HepG2 (cell line): ENCODE data around the gene GRAP. TPM values are rescaled to one million over a fixed set of nuclear protein-coding genes. Genes with fewer than 3 reads are reported as not detected.

Experiments used
- ETV6 ChIP-seq: sonication (generic); formaldehyde crosslinking; conservative IDR thresholded peaks from 2 replicates; pipeline ENCODE4 v1.4.0; 2020; ENCODE audit warnings: missing genetic modification reagents
- GFI1 ChIP-seq: sonication (generic); formaldehyde crosslinking; IDR thresholded peaks from 2 replicates; pipeline ENCODE4 v1.5.0; 2020; ENCODE audit warnings: missing genetic modification reagents, mild to moderate bottlenecking, borderline replicate concordance
- MAFF ChIP-seq: IDR thresholded peaks from 2 replicates; pipeline ENCODE4 v1.6.1; 2011; ENCODE audit warnings: low read depth, low read length, improper control_type of control experiment
- NCOA2 ChIP-seq: sonication (generic); formaldehyde crosslinking; IDR thresholded peaks from 2 replicates; pipeline ENCODE4 v1.8.0; 2022; ENCODE audit warnings: inconsistent platforms
- SALL1 ChIP-seq: sonication (generic); formaldehyde crosslinking; IDR thresholded peaks from 2 replicates; pipeline ENCODE4 v1.8.0; 2022; ENCODE audit warnings: mild to moderate bottlenecking, missing genetic modification reagents
- SP140L ChIP-seq: sonication (generic); formaldehyde crosslinking; IDR thresholded peaks from 2 replicates; pipeline ENCODE4 v1.4.0; 2020; ENCODE audit warnings: missing genetic modification reagents, borderline replicate concordance
- SRSF4 ChIP-seq: fragments of 200-400 bp; formaldehyde crosslinking; IDR thresholded peaks from one replicate; pipeline ENCODE4 v1.6.1; 2018; ENCODE audit warnings: mild to moderate bottlenecking, low read depth, low read length, moderate library complexity; ENCODE audit not compliant: poor library complexity, severe bottlenecking
- TARDBP ChIP-seq: sonication (generic); formaldehyde crosslinking; IDR thresholded peaks from 2 replicates; pipeline ENCODE4 v1.8.0; 2022; ENCODE audit warnings: mild to moderate bottlenecking, missing genetic modification reagents
- TCF7 ChIP-seq: sonication (generic); IDR thresholded peaks from 2 replicates; pipeline ENCODE4 v1.6.1; 2016; ENCODE audit warnings: antibody characterized with exemption, low read depth
- ZBTB20 ChIP-seq: sonication (generic); formaldehyde crosslinking; IDR thresholded peaks from 2 replicates; pipeline ENCODE4 v1.8.1; 2023; ENCODE audit warnings: missing genetic modification reagents, low read depth, mild to moderate bottlenecking, borderline replicate concordance
- ZNF777 ChIP-seq: sonication (generic); formaldehyde crosslinking; IDR thresholded peaks from 2 replicates; pipeline ENCODE4 v1.4.0; 2020; ENCODE audit warnings: missing genetic modification reagents
- polyA plus RNA-seq, 8 experiments: library from polyadenylated mRNA; depleted of rRNA in 3 of 8; stranded (reverse) in 7 of 8; unstranded in 1 of 8; fragments of >200 nt; fragmentation: Illumina TruSeq in 4 of 8; extraction: Trizol in 4 of 8; gene quantifications; 2 replicates each; pipeline versions ENCODE4 v1.2.1 to v1.2.3, GENCODE V29; 2011 to 2016; ENCODE audit warnings: low read depth in 4 of 8, missing spikeins in 1 of 8, mixed read lengths in 1 of 8; ENCODE audit not compliant: insufficient read depth in 1 of 8
- total RNA-seq, 5 experiments: library from RNA; depleted of rRNA; stranded (reverse); fragments of >200 nt; fragmentation: Illumina TruSeq; extraction: Trizol; gene quantifications; 2 replicates each; pipeline ENCODE4 v1.2.3, GENCODE V29; 2016; ENCODE audit warnings: low read depth in 1 of 5
- TF ChIP-seq, protein P1 (sequence below): sonication (generic); formaldehyde crosslinking; IDR thresholded peaks from 2 replicates; pipeline ENCODE4 v1.4.0; 2020; ENCODE audit warnings: mild to moderate bottlenecking, missing genetic modification reagents
- TF ChIP-seq, protein P2 (sequence below): sonication (generic); formaldehyde crosslinking; IDR thresholded peaks from 2 replicates; pipeline ENCODE4 v1.4.0; 2020; ENCODE audit warnings: missing genetic modification reagents
- TF ChIP-seq, protein P3 (sequence below): sonication (generic); formaldehyde crosslinking; IDR thresholded peaks from 2 replicates; pipeline ENCODE4 v1.8.0; 2022; ENCODE audit warnings: missing genetic modification reagents, mild to moderate bottlenecking, borderline replicate concordance
- TF ChIP-seq, protein P4 (sequence below): sonication (generic); IDR thresholded peaks from 2 replicates; pipeline ENCODE4 v1.6.1; 2016; ENCODE audit warnings: low read depth, borderline replicate concordance
- TF ChIP-seq, protein P5 (sequence below): sonication (generic); formaldehyde crosslinking; IDR thresholded peaks from 2 replicates; pipeline ENCODE4 v1.4.0; 2020; ENCODE audit warnings: missing genetic modification reagents, mild to moderate bottlenecking, borderline replicate concordance

GRAP gene
- total and polyA plus RNA-seq, 2 of the 13 experiments (the other 11 are each of a cell fraction or from before 2014, with no cell fraction given) = 0.77 to 1.7 TPM

DNA sequence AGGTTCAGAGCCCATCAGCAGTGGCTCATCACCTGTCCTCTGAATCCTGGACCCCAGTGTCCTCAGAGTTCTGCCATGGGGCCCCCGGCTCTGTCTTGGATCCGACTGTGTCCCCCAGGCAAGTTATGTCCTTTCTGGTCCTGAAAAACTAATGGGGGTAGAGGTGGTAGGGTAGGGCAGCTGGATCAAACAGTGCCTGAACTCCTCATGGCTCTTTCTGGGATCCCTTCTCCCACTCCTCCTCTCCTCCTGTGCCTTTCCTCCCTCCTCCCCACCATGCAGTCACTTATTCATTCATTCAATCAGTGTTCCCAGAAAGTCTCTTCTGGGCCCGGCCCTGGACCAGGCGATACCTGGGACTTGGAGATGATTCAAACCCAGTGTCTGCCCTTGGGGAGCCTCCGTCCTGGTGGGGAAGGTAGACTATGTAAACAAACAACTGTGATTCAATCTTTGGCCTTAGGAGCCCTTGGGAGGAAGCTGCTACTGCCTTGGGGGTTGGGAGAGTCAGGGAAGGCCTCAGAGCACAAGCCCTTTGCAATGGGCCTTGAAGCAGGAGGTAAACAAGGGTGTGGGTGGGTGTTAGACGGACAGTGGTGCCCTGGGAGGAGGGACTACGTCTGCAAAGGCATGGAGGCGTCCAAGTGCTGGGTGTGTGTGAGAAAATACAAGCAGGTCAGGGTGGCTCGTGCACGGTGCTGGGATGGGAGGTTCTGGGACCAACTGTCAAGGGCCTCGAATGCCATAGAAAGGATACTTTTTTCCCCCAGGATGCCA lies 35.8 kb downstream of the GRAP start (continued):
- TF ChIP-seq, protein P1, sequence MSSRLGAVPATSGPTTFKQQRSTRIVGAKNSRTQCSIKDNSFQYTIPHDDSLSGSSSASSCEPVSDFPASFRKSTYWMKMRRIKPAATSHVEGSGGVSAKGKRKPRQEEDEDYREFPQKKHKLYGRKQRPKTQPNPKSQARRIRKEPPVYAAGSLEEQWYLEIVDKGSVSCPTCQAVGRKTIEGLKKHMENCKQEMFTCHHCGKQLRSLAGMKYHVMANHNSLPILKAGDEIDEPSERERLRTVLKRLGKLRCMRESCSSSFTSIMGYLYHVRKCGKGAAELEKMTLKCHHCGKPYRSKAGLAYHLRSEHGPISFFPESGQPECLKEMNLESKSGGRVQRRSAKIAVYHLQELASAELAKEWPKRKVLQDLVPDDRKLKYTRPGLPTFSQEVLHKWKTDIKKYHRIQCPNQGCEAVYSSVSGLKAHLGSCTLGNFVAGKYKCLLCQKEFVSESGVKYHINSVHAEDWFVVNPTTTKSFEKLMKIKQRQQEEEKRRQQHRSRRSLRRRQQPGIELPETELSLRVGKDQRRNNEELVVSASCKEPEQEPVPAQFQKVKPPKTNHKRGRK (CRISPR knock-in tag) = no peak
- TF ChIP-seq MAFF (no peak), ZBTB20 (CRISPR knock-in tag) (no peak), SALL1 (CRISPR knock-in tag) (peak; percentile 48; the same call in 1 of the 2 replicates), SP140L (CRISPR knock-in tag) (no peak), SRSF4 (no peak), ETV6 (CRISPR knock-in tag) (no peak), NCOA2 (CRISPR knock-in tag) (no peak), ZNF777 (no peak), TCF7 (no peak), GFI1 (peak; percentile 96), TARDBP (CRISPR knock-in tag) (peak; percentile 26; the same call in 1 of the 2 replicates)
- TF ChIP-seq, protein P2, sequence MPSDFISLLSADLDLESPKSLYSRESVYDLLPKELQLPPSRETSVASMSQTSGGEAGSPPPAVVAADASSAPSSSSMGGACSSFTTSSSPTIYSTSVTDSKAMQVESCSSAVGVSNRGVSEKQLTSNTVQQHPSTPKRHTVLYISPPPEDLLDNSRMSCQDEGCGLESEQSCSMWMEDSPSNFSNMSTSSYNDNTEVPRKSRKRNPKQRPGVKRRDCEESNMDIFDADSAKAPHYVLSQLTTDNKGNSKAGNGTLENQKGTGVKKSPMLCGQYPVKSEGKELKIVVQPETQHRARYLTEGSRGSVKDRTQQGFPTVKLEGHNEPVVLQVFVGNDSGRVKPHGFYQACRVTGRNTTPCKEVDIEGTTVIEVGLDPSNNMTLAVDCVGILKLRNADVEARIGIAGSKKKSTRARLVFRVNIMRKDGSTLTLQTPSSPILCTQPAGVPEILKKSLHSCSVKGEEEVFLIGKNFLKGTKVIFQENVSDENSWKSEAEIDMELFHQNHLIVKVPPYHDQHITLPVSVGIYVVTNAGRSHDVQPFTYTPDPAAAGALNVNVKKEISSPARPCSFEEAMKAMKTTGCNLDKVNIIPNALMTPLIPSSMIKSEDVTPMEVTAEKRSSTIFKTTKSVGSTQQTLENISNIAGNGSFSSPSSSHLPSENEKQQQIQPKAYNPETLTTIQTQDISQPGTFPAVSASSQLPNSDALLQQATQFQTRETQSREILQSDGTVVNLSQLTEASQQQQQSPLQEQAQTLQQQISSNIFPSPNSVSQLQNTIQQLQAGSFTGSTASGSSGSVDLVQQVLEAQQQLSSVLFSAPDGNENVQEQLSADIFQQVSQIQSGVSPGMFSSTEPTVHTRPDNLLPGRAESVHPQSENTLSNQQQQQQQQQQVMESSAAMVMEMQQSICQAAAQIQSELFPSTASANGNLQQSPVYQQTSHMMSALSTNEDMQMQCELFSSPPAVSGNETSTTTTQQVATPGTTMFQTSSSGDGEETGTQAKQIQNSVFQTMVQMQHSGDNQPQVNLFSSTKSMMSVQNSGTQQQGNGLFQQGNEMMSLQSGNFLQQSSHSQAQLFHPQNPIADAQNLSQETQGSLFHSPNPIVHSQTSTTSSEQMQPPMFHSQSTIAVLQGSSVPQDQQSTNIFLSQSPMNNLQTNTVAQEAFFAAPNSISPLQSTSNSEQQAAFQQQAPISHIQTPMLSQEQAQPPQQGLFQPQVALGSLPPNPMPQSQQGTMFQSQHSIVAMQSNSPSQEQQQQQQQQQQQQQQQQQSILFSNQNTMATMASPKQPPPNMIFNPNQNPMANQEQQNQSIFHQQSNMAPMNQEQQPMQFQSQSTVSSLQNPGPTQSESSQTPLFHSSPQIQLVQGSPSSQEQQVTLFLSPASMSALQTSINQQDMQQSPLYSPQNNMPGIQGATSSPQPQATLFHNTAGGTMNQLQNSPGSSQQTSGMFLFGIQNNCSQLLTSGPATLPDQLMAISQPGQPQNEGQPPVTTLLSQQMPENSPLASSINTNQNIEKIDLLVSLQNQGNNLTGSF (CRISPR knock-in tag) = no peak
- TF ChIP-seq, protein P3, sequence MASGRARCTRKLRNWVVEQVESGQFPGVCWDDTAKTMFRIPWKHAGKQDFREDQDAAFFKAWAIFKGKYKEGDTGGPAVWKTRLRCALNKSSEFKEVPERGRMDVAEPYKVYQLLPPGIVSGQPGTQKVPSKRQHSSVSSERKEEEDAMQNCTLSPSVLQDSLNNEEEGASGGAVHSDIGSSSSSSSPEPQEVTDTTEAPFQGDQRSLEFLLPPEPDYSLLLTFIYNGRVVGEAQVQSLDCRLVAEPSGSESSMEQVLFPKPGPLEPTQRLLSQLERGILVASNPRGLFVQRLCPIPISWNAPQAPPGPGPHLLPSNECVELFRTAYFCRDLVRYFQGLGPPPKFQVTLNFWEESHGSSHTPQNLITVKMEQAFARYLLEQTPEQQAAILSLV (CRISPR knock-in tag) = no peak
- TF ChIP-seq, protein P4, sequence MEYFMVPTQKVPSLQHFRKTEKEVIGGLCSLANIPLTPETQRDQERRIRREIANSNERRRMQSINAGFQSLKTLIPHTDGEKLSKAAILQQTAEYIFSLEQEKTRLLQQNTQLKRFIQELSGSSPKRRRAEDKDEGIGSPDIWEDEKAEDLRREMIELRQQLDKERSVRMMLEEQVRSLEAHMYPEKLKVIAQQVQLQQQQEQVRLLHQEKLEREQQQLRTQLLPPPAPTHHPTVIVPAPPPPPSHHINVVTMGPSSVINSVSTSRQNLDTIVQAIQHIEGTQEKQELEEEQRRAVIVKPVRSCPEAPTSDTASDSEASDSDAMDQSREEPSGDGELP = no peak
- TF ChIP-seq, protein P5, sequence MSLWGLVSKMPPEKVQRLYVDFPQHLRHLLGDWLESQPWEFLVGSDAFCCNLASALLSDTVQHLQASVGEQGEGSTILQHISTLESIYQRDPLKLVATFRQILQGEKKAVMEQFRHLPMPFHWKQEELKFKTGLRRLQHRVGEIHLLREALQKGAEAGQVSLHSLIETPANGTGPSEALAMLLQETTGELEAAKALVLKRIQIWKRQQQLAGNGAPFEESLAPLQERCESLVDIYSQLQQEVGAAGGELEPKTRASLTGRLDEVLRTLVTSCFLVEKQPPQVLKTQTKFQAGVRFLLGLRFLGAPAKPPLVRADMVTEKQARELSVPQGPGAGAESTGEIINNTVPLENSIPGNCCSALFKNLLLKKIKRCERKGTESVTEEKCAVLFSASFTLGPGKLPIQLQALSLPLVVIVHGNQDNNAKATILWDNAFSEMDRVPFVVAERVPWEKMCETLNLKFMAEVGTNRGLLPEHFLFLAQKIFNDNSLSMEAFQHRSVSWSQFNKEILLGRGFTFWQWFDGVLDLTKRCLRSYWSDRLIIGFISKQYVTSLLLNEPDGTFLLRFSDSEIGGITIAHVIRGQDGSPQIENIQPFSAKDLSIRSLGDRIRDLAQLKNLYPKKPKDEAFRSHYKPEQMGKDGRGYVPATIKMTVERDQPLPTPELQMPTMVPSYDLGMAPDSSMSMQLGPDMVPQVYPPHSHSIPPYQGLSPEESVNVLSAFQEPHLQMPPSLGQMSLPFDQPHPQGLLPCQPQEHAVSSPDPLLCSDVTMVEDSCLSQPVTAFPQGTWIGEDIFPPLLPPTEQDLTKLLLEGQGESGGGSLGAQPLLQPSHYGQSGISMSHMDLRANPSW (CRISPR knock-in tag) = no peak
